Measurements from ENCODE around the gene DLST.

- TF ChIP-seq CTCF (IDR thresholded peaks at IDR 0.05; ENCODE audit: low read depth, low read length), result no peak
- no peak for TF ChIP-seq POLR2A (IDR thresholded peaks at IDR 0.05; ENCODE audit: extremely low read depth, insufficient read length)
- no peak for TF ChIP-seq MYC (IDR thresholded peaks at IDR 0.05; ENCODE audit: low read depth, low read length)
Measured at GRCh38 chr14:74863274-74863673, 18.4 kb upstream of the DLST start.

Measured in NB4 (cell line).